Right cardiac atrium (tissue), 5 donors: ENCODE measurements around the gene DNMT3A. TPM values are rescaled to one million over a fixed set of nuclear protein-coding genes. Genes with fewer than 3 reads are reported as not detected.

Source experiments
- ATAC-seq, 2 donors: fragments of 200-7000 bp; cut with Tn5 transposase; one replicate each; pipeline versions ENCODE4 v1.8.0 to v1.9.1; 2020; ENCODE audit warnings: moderate library complexity in 2 of 2, mild to moderate bottlenecking in 1 of 2
- DNase-seq, 3 donors: peaks; one replicate each; pipeline ENCODE4 v3.0.0-alpha.2; 2020
- H3K27ac ChIP-seq: one replicate; pipeline ENCODE4 v1.5.1; 2013; ENCODE audit warnings: mild to moderate bottlenecking, low read length, control low read depth, moderate library complexity
- H3K27me3 ChIP-seq: one replicate; pipeline ENCODE4 v1.6.1; 2013; ENCODE audit not compliant: control insufficient read depth, insufficient read depth
- H3K4me1 ChIP-seq: one replicate; pipeline ENCODE4 v1.6.1; 2013; ENCODE audit warnings: low read length; ENCODE audit not compliant: control insufficient read depth, insufficient read depth
- H3K4me3 ChIP-seq: one replicate; pipeline ENCODE4 v1.5.1; 2013; ENCODE audit warnings: low read length, control low read depth
- H3K9me3 ChIP-seq: one replicate; pipeline ENCODE4 v1.6.1; 2013; ENCODE audit warnings: low read length; ENCODE audit not compliant: control insufficient read depth
- WGBS: extraction: QIAGEN DNeasy Blood & Tissue Kit; methylation state at CpG from one replicate; pipeline ENCODE4 v1.1.7; 2013; 5-methylcytosine and 5-hydroxymethylcytosine counted together
- intact Hi-C, 4 donors: fragments of 100-400 bp; cut with DNase I; formaldehyde crosslinking; loops; one replicate each; pipeline versions ENCODE4 v1.11.0 to v1.14.0; 2022 to 2023
- polyA plus RNA-seq: library from polyadenylated mRNA; stranded (reverse); fragments of 200-250 nt; gene quantifications from one replicate; pipeline ENCODE4 v1.2.3, GENCODE V29; 2013
- total RNA-seq, 4 donors: library from RNA; stranded (reverse); fragmentation: NEBNext Ultra II Directional; extraction: Animal tissue kit (Norgen Biotek cat#: 25700); gene quantifications; one replicate each; pipeline ENCODE4 v1.2.1, GENCODE V29; 2021
- donor health status: healthy with polysubstance abuse.
- donor health status: DM: no; HTN: yes; CAD: no.
- donor health status: DM: no; HTN: no; CAD: no.
- donor health status: DM: no; HTN: yes; CAD: no; lungs with severe emphysema.
- donor health status: DM: yes; HTN: yes; CAD: no.

The DNMT3A gene
- total and polyA plus RNA-seq, 5 donors: 9.9 to 22.9 (median 20.2) TPM

DNA sequence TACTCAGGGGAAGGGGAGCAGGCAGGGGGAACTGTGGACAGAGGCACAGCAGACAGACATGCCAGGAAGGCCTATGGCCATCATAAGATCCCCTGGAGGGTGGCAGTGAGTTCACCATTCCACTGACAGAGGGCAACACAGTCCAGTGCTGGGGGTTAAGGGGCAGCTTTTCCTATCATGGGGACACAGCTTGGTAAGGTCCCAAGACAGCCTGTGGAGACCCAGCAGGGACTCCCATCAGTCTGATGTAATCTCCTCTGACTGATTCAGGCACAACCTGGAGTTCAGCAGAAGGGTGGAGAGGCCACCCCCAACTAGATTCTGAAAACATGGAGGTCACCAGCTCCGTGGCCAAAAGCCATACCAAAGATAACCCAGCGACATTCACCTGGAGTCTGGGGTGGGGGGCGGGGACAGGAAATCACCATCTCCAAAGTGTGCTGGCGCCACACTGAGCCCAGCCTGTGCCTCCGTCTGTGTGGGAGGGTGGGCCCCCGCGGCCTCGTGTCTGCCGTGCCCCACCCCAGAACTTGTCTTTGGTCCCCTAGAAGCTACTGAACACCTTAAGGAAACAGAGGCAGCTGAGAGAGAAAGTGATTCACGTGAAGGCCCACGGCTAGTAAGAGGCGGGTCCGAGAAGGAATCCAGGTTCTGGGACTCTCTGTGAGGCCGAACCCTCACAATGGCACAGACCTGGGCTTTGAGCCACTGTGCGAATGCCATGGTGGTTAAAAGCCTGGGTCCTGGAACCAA lies 28.6 kb downstream of the DNMT3A start:
- intact Hi-C loops: no loop called here
- DNase-seq (peak in 2 of 3 donors; percentile 21 to 43), ATAC-seq (no peak)
- 71% methylated on average over 15 of the region's 15 CpGs for WGBS
- Histone ChIP-seq H3K9me3 (no peaks in the 10 kb centered on the region), H3K4me3 (no peak overlapping the region), H3K27me3 (no peaks in the 10 kb centered on the region), H3K4me1 (peaks cover 18% of the 10 kb centered on the region), H3K27ac (no peak overlapping the region)

DNA sequence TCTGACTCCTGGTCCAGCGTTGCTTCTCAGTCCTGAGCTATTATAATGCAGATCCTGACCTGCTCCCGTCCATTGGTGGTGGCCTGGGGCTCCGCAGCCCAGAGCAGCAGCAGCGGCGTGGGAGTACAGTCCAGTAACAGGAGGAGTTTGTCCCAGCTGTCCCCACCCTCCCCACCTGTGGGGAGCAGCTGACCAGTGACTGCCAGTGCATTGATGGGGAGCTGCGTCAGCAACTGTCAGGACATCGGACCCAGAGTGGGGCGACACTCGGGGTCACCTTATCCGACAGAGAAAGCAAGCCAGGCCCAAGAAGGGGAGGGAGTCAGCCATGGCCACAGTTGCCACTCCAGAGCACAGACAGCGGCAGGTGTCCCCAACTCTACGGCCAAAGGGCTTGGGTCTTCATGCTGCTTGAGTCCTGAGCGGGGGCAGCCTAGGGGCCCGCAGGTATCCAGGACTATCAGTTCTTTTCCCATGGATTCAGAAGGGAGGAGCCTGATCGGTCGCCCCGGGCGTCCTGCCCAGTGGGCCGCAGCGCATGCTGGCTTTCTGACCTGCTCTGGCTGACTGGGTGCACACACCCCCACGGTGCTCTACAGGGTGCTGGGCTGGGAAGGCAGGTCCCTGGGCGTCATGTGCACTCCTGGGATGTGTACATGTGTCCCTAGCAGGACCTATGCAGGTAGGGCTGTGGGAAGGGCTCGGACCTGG lies 29.7 kb downstream of the DNMT3A start:
- 65% methylated on average over 23 of the region's 23 CpGs for WGBS

DNA sequence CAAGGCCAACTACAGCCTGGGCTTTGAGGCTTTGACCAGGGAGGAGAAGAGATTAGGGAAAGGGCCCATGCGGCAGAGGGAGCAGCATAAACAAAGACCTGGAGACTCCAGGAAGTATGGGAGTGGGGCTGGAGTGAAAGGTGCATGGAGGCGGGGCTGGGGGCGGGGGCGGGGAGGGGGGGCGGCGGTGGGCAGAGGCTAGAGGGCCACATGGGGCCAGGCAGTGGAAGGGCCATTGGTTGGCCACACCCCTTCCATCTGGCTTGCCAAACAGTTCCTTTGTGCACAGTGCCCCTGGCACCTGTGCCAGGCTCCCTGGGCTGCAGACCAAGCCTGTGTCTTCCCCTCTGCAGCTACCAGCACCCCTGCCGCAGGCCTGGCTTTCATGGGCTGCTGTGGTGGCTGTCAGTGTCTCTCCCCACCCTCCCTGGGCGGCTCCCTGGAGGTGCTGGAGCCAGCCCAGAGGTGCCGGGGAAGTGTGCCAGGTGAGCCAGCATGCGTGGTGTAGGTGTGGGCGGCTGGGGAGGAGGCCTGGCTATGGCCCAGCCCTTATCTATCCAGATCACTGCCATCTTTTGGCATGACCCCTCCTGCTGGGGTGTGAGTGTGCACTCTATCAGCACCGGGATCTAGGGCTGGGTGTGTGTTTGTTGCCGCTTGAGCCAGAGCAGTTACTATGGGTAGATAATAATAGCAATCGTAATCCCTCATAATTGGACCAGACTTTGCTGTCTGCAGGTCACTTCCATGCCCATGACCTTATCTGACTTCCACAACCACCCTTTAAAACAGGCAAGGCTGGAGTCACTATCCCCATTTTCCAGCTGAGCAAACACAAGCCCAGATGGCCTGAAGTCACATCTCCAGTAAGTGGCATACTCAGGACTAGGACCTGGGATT lies 30.5 kb downstream of the DNMT3A start:
- intact Hi-C loops: no loop called here

More for the DNA sequence above, 29.7 kb downstream of the DNMT3A start:
- Histone ChIP-seq H3K27me3 (no peaks in the 10 kb centered on the region), H3K4me3 (no peak overlapping the region), H3K4me1 (peaks cover 18% of the 10 kb centered on the region), H3K27ac (peak overlapping the region; percentile 18), H3K9me3 (no peaks in the 10 kb centered on the region)
- intact Hi-C loops: no loop called here
- ATAC-seq: peak in 1 of 2 donors; percentile 2
- peak; percentile 52 to 74 (median 69) for DNase-seq

DNA sequence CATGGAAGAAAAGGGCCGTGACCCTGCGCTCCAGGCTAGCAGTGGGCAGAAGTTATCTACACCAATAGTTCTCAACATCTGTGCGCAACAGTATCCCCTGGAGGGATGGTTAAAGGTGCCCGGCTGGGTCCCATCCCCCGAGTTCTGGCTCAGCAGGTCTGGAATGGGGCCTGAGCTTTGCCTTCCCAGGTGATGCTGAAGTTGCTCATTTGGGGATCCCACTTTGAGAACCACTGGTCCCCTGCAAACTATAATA lies 31.1 kb downstream of the DNMT3A start:
- Histone ChIP-seq H3K27ac (no peak overlapping the region), H3K9me3 (no peaks in the 10 kb centered on the region), H3K27me3 (no peaks in the 10 kb centered on the region), H3K4me1 (peaks cover 21% of the 10 kb centered on the region), H3K4me3 (no peak overlapping the region)
- intact Hi-C loops: no loop called here
- DNase-seq: peak in 1 of 3 donors; percentile 3
- no peak for ATAC-seq
- 78% methylated on average over 5 of the region's 5 CpGs for WGBS

More for the DNA sequence above, 30.5 kb downstream of the DNMT3A start:
- DNase-seq (peak in 2 of 3 donors; percentile 75 to 77), ATAC-seq (peak; percentile 5 to 48)
- Histone ChIP-seq H3K4me3 (no peak overlapping the region), H3K4me1 (peaks cover 21% of the 10 kb centered on the region), H3K27me3 (no peaks in the 10 kb centered on the region), H3K9me3 (no peaks in the 10 kb centered on the region), H3K27ac (peak overlapping the region; percentile 18)
- WGBS: 40% methylated on average over 14 of the region's 14 CpGs

DNA sequence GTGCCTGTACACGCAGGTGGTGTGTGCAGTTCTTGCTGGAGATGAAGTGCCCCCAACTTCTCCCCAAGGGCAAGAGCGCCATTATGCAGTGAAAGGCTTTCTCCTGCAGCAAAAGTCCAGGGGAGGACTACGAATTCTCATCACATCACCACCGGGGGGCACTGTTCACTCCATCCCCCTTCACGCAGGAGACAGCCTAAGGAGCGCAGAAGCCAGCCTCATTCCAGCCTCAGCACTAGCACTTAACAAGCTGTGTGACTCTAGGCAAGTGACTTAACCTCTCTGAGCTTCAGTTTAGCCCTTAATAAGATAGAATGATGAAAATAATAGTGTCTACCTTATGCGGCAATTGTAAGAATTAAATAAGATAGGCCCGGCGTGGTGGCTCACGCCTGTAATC lies 32.3 kb downstream of the DNMT3A start:
- 73% methylated on average over 10 of the region's 10 CpGs for WGBS
- peaks cover 12% of the 10 kb centered on the region for H3K4me1 ChIP-seq
- ATAC-seq: no peak
- peak; percentile 55 to 76 (median 68) for DNase-seq
- H3K9me3 ChIP-seq: no peaks in the 10 kb centered on the region
- no peaks in the 10 kb centered on the region for H3K27me3 ChIP-seq
- H3K4me3 ChIP-seq: no peak overlapping the region
- H3K27ac ChIP-seq: no peak overlapping the region
- intact Hi-C loops: no loop called here

DNA sequence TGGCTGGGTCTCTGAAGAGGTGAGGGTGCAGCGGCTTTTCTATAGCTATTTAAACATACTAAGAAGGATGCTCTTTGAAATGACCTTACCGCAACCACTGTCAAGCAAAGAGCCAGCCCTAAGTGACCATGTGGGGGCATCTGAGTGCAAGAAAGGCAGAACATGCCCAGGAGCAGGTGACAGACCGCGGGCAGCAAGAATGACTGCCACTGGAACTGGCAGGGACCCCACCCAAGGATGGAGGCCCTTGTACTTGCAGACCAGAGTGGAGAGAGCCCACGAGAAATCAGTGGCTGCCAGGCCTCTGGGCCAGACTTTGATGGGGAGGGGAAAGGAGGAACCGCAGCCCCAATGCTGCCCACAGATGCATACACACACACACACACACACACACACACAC lies 33.1 kb downstream of the DNMT3A start:
- no peak overlapping the region for H3K27ac ChIP-seq
- intact Hi-C loops: no loop called here
- H3K4me1 ChIP-seq: peaks cover 12% of the 10 kb centered on the region
- 81% methylated on average over 6 of the region's 6 CpGs for WGBS
- ATAC-seq (no peak), DNase-seq (peak in 2 of 3 donors; percentile 11 to 34)
- no peaks in the 10 kb centered on the region for H3K9me3 ChIP-seq
- H3K27me3 ChIP-seq: no peaks in the 10 kb centered on the region
- H3K4me3 ChIP-seq: no peak overlapping the region

DNA sequence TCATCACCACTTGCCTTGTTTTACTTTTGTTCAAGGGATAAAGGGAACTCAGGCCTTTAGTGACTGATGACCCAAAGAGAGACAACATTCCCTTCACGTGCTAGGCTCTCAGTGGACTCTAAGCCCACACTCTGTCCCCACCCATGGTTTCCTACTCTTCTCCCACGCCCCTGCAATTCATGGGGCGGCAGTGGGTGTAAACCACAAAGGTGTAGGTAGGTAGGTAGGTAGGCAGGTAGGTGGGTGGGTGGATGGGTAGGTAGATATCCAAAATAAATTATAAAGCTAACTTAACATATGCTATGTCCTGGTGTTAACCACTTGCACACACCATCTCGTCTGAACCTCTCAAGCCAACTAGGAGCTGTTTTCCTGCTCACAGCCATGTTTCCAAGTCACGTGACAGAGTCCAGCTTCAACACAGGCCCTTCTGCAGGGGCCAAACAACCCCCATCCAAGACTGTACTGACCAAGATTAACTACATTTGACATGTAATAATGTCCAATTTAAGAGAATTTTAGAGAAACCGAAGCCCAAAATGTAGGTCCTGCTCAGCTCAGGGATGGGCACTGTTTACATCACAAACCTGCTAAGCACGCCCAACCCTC lies 33.7 kb downstream of the DNMT3A start:
- no peak overlapping the region for H3K27ac ChIP-seq
- DNase-seq (peak in 2 of 3 donors; percentile 20 to 56), ATAC-seq (no peak)
- no peaks in the 10 kb centered on the region for H3K27me3 ChIP-seq
- H3K9me3 ChIP-seq: no peaks in the 10 kb centered on the region
- H3K4me1 ChIP-seq: peaks cover 16% of the 10 kb centered on the region
- WGBS: 83% methylated on average over 7 of the region's 7 CpGs
- intact Hi-C loops: no loop called here
- no peak overlapping the region for H3K4me3 ChIP-seq

DNA sequence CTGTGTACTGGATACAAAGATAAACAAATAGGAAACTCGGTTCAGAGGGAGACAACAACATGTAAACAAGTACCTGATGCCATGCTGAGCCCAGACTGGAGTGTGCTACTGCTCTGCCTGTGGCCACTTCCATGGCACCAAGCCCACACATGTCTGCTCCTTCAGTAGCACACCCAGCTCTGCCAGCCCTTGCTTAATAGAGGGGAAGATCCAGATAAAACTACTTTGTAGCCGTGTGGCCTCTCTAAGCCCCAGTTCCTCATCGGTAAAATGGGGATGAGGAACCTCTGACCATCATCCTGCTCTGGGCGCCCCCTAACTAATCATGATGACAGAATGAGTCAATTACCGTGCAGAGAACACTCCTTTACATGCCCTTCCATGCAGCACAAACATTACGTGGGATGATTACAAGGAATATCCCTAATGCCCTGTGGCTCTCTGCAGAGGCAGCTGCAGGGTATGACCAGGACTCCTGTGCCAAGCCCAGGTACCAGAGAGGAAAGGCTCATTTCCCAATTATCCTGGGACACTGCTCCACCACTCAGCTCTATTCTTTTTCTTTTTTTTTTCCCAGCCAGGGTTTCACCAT lies 34.9 kb downstream of the DNMT3A start:
- Histone ChIP-seq H3K4me1 (peaks cover 17% of the 10 kb centered on the region), H3K27ac (no peak overlapping the region), H3K9me3 (no peaks in the 10 kb centered on the region), H3K27me3 (no peaks in the 10 kb centered on the region), H3K4me3 (no peak overlapping the region)
- ATAC-seq (peak; percentile 31 to 44), DNase-seq (peak; percentile 54 to 84 (median 75))
- 58% methylated on average over 6 of the region's 6 CpGs for WGBS
- intact Hi-C loops: no loop called here

DNA sequence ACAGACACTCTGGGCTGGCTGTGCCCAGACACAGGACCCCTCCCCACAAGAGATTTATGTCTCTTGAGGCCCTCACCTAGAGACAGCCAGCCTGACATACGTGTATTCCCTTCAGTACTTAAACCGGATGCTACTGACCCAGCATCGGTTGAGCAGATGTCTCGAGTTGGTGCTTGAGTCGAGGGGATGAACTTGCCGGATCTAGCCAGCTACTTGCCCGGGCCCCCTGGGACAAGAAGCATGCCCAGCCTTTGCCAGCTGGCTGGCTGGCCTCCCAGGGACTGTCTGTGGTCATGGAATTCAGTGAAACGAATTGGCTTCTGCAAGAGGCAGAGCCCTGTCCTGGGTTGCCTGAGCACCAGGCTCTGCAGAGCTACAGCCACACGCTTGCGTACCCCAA lies 36.0 kb downstream of the DNMT3A start:
- Histone ChIP-seq H3K27ac (no peak overlapping the region), H3K27me3 (no peaks in the 10 kb centered on the region), H3K4me1 (peaks cover 16% of the 10 kb centered on the region), H3K4me3 (no peak overlapping the region), H3K9me3 (no peaks in the 10 kb centered on the region)
- DNase-seq: peak in 2 of 3 donors; percentile 7 to 78
- WGBS: 53% methylated on average over 10 of the region's 10 CpGs
- intact Hi-C loops: no loop called here
- ATAC-seq: peak in 1 of 2 donors; percentile 7

DNA sequence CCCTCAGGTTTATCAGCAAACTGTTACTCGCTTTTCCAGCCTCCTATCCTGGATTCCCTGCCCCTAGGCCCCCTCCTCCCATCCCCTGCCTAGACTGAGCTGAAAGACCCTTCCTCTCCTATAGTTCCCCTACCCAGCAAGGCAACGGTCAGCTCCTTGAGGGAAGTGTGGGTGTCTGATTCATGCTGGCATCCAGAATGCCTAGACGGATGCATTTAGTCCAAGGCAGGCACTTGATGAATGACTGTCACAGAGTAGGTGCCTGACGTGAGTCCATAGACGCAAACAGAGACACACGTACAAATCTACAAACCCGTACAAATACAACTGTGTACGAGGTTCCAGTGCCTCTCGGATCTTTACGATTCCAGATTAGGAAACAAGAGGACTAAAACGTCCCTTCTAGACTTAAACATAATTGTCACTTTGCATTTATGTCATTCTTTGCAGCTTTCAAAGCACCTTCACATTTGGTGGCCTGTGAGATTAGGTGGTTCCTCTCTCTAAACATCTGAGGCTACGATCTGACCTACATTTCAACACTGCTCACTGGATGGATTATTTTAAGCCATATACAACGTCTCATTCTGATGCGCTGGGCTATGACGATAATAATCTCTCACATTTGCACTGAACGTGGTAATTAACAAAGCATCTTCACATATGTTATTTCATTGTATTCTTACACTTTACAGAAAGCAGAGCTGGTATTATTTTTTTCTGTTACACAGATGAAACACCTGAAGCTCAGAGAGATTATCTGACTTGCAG lies 36.7 kb downstream of the DNMT3A start:
- H3K27me3 ChIP-seq: no peaks in the 10 kb centered on the region
- H3K27ac ChIP-seq: no peak overlapping the region
- intact Hi-C loops: no loop called here
- ATAC-seq (no peak), DNase-seq (peak in 1 of 3 donors; percentile 9)
- no peak overlapping the region for H3K4me3 ChIP-seq
- WGBS: 64% methylated on average over 16 of the region's 16 CpGs
- peaks cover 11% of the 10 kb centered on the region for H3K4me1 ChIP-seq
- H3K9me3 ChIP-seq: no peaks in the 10 kb centered on the region
